GM21717 (cell line): ENCODE measurements around the gene CDKN2A.
A peak's percentile ranks its signal among the peaks of the same experiment; 100 is the strongest.

Experiments used
- ATAC-seq: cut with Tn5 transposase; IDR thresholded peaks from one replicate; pipeline ENCODE4 v1.9.1; 2021; ENCODE audit warnings: mild to moderate bottlenecking, moderate library complexity; ENCODE audit not compliant: unreplicated experiment

CDKN2A gene

GRCh38 chr9:22008384-22008716 lies 14.2 kb upstream of the CDKN2A start:
- ATAC-seq = no peak

DNA sequence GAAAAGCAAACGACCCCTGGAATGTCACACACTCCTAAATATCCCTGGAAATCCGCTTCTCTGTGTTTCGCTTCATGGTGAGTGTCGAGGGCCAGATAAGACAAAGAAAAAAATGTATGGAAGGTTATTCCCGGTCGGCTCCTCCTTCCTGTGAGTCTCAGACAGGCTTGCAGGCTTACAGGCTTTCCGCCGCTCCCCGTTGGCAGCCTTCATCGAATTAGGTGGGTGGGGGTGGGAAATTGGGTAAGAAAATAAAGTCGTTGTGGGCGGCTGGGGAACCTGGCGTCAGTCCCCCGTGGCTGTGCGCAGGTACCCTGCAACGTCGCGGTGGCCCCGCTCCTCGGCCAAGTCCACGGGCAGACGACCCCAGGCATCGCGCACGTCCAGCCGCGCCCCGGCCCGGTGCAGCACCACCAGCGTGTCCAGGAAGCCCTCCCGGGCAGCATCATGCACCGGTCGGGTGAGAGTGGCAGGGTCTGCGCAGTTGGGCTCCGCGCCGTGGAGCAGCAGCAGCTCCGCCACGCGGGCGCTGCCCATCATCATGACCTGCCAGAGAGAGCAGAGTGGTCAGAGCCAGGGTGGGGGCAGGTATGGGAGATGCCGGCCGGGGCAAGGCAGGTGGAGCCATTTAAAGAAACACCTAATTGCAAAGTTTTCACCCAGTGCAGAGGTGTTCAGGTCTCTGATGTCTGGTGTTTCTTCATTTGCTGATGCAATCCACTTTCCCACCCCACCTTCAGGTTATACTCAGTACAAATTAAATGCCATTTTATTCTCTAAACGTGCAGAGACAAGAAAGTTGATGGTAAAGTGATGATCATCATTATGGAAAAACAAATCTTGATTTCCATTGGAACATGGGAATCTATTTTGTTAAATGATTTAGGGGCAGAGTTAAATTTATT lies 11.8 kb upstream of the CDKN2A start:
- no peak for ATAC-seq

DNA sequence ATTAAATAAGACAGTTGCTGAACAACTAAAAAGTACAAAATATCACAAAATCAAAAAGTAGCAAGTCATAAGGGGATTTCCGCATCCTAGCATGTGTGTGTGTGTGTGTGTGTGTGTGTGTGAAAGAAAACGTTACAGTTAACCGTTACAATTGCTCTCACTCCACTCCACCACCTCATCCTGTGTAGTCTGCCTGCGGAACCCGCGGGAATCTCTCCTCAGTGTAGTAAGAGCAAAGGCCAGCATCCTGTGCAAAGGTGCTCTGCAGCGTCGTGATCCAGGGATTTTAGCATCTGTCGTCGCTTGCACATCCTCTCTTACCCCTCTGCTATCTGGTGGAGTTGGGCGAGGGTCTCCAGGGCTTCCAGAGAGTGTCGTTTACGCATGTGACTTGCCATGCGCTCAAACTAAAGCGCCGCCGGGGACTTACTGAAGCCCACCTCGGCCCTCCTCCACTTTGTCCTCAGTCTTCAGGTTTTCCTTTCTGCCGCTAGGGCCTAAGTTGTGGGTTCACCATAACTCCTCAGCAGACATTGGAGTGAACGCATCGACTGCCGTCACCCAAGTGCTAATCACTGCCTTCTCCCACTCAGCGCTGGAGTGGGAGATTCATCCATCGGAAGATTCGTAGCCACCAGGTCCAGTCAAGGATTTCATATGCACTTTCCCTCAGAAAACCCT lies 11.0 kb upstream of the CDKN2A start:
- no peak for ATAC-seq

DNA sequence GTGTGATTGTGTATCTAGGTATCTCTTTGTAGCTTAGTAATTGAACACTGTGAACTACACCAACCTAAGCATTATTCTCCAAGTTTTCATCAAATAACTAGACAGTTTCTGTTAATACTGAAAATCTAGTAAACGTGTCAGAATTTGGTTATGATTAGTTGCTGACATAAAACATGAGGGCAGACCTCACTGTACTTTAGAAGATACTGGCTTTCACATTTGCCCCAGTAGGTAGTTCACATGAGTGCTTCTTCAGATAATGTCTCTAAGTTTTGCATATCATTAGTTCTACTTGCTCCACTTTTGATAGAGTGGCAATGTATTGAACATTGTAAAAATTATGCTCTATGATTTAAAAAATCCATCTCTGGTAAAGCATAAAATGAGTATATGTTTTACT lies 7.8 kb upstream of the CDKN2A start:
- no peak for ATAC-seq

DNA sequence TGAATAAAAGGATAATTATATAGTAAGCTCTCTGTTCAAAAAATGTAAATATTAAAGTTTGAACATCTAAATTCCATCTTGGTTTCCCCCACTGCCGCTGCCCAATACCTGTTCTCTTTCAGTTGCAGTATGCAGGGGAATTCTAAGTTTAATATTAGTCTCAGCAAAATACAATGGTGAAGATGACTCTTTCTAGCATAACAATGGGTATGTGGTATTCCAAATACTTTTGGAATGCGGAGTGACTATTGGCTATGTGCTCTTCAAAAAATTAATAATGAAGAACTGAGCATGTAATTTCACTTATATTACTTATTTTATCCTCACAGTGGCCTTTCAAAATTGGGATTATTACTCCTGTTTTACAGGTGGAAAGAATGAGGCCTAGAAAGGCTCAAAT lies 3.8 kb upstream of the CDKN2A start:
- ATAC-seq = no peak

DNA sequence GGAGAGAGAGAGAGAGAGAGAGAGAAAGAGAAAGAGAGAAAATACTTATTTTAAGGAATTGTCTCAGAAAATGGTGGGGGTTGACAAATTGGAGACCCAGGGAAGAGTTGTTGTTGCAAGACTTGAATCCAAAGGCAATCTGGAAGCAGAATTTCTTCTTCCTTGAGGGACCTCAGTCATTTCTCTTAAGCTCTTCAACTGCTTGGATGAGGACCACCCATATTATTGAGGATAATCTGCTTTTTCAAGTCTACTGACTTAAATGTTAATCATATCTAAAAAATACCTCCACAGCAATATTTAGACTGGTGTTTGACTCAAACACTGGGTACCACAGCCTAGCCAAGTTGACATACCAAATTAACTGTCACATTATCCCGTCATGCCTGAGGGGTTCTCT lies 3.3 kb upstream of the CDKN2A start:
- ATAC-seq = no peak

- ATAC-seq = no peak
Measured at GRCh38 chr9:21996858-21997257, 2.7 kb upstream of the CDKN2A start.

GRCh38 chr9:21996438-21996837 lies 2.2 kb upstream of the CDKN2A start:
- no peak for ATAC-seq

GRCh38 chr9:21995666-21996398 lies 1.6 kb upstream of the CDKN2A start:
- ATAC-seq = peak; percentile 27

- ATAC-seq = peak; percentile 91
Measured at GRCh38 chr9:21995006-21995665, 944 bp upstream of the CDKN2A start.

DNA sequence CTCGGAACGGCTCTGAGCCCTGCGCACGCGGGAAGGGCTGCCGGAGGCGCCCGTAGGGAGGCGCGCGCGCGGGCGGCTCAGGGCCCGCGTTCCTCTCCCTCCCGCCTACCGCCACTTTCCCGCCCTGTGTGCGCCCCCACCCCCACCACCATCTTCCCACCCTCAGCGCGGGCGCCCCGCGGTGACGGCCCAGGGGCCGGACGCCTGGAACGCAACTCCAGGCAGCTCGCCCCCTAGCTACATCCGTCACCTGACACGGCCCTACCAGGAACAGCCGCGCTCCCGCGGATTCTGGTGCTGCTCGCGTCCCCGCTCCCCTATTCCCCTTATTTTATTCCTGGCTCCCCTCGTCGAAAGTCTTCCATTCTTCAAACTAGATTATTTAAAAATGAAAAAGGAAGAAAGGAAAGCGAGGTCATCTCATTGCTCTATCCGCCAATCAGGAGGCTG lies 389 bp upstream of the CDKN2A start, which contains the start of gene CDKN2B-AS1:
Gene CDKN2B-AS1 (plus strand): TSS at position 236 of the 450 bp plus-strand sequence.
- peak; percentile 42 for ATAC-seq

GRCh38 chr9:21993007-21993406 lies 1.2 kb downstream of the CDKN2A start:
- ATAC-seq = no peak

- ATAC-seq = no peak
Measured at GRCh38 chr9:21991072-21991959, 2.9 kb downstream of the CDKN2A start.

DNA sequence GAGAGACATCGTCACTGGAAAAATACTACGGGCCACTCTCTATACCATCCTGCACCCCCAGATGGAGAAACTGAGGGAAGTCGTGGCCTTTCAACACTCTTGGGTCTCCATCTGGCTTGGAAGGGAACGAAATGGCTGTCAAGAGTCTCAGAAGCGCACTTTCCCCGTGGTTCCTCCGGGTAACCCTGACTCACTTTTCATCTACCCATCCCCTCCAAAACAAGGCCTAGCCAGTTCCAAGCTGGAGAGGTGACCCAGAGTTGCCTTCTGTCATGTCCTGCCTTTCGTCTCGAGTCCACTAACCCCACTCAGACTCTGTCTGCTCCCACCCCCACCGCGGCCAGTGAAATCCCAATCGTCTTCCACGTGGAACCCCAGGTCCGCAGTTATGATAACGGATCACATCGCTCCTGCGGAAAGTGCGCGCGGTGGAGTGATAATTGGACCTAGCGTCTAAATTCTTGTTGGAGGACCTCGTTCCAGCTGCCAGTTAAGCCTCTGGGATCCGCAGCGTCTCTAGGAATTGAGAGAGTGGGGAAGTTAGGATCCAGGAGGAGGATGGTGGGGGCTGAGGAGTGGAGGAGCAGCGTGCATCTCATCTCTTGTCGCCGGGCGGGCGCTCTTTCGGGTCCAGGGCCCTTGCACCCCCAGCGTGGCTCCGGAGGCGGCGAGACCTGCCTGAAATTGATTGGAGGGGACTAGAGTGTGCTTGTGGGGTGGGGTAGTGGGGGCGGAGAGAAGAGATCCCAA lies 4.6 kb downstream of the CDKN2A start:
- ATAC-seq = no peak

DNA sequence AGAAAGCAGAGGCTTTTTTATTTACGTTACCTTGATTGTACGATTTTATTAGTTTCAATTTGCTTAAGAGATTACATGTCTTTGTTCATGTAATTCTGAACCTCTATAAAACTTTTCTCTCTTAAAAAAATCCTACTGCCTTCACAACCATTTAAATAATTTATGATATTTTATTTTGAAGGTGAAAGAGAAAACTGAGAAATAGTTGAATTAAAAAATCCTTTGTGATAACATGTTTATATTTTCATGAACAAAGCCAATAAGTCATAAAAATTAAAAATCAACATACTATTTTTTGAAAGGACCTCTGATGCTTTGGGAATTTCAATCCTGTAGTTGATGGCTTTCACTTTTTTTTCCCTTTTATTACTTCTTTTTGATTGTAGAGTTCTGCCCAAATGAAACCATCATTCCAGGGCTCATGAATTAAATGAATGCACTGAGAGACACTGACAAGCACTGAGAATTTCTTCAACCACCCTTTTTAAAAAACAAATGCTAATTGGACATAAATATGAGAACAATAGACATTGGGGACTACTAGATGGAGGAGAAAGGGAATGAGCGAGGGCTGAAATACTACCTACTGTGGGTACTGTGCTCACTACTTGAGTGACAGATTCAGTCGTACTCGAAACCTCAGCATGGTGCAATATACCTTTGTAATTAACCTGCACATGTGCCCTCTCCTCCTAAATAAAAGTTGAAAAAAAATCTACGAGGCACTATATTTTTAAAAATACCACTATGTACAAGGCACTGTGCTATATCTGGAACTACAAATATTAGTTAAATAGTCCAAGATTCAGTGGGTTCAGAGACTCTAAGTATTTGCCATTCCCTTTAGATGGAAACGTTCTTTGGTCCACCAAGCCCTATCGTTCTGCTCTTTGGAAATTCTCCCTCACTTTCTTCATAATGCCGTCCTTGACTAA lies 5.9 kb downstream of the CDKN2A start:
- no peak for ATAC-seq

DNA sequence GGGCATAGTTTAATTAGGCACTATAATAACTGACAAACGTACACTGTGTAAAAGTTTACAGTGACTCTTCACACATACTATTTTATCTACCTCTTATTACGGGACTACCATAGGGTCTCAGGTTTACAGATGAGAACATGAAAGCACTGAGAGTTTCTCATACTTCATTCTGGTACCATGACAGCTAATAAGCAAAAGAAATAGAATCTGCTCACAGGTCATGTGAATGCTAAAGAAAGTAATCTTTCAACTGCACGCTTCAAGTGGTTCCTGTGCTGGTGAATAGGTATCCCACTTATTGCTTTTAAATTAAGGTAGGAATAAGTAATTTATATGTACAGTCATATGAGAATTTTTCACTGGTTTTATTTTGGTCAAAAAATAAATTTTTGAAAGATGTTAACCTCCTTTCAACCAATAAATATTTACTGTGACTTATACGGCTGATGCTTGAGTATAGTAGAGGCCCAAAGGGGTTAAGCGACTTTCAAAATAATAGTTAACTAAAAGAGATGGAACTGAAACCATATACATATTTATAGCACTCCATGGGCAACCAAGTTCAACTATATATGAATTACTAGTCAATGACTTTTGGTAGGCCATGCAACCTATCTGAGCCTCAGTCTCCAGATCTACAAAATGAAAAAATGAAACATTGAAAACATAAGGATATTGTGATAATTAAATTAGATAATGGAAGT lies 8.1 kb downstream of the CDKN2A start:
- no peak for ATAC-seq

- no peak for ATAC-seq
Measured at GRCh38 chr9:21984101-21984500, 10.1 kb downstream of the CDKN2A start.

DNA sequence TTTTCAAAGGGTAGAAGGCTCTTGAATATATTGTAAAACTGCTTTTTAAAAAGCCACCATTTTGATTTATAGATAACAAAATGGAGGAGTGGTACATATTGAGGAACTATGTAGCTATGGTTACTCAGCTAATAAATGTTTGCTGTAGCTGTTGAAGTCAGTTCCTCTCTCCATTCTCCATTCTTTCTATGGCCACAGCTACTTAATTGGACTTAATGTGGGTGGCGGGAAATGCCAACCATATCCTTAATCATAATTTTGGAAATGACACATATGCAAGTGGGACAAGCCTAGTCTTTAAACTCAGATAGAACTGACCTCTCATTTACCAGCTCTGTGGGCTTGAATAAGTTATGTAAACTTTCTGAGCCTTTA lies 10.6 kb downstream of the CDKN2A start:
- no peak for ATAC-seq
